ENCODE measurements around the gene CERS4.

DNA sequence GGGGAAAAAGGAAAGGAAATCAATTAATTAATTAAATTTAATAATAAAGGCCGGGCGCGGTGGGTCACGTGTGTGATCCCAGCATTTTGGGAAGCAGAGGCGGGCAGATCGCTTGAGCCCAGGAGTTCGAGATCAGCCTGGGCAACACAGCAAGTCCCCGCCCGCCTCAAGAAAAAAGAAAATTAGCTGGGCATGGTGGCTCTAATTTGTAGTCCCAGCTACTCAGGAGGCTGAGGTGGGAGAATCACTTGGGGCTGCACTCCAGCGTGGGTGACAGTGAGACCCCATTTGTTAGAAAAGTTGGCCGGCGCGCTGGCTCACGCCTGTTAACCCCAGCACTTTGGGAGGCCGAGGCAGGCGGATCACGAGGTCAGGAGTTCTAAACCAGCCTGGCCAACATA is 99.7 kb downstream of the CERS4 start:
- TF ChIP-seq, protein P1, sequence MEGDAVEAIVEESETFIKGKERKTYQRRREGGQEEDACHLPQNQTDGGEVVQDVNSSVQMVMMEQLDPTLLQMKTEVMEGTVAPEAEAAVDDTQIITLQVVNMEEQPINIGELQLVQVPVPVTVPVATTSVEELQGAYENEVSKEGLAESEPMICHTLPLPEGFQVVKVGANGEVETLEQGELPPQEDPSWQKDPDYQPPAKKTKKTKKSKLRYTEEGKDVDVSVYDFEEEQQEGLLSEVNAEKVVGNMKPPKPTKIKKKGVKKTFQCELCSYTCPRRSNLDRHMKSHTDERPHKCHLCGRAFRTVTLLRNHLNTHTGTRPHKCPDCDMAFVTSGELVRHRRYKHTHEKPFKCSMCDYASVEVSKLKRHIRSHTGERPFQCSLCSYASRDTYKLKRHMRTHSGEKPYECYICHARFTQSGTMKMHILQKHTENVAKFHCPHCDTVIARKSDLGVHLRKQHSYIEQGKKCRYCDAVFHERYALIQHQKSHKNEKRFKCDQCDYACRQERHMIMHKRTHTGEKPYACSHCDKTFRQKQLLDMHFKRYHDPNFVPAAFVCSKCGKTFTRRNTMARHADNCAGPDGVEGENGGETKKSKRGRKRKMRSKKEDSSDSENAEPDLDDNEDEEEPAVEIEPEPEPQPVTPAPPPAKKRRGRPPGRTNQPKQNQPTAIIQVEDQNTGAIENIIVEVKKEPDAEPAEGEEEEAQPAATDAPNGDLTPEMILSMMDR (IDR thresholded peaks at IDR 0.05), result no peak
- no peak for TF ChIP-seq POLR2AphosphoS5 (IDR thresholded peaks at IDR 0.05; ENCODE audit: low read depth, low read length)
- TF ChIP-seq, protein P2, sequence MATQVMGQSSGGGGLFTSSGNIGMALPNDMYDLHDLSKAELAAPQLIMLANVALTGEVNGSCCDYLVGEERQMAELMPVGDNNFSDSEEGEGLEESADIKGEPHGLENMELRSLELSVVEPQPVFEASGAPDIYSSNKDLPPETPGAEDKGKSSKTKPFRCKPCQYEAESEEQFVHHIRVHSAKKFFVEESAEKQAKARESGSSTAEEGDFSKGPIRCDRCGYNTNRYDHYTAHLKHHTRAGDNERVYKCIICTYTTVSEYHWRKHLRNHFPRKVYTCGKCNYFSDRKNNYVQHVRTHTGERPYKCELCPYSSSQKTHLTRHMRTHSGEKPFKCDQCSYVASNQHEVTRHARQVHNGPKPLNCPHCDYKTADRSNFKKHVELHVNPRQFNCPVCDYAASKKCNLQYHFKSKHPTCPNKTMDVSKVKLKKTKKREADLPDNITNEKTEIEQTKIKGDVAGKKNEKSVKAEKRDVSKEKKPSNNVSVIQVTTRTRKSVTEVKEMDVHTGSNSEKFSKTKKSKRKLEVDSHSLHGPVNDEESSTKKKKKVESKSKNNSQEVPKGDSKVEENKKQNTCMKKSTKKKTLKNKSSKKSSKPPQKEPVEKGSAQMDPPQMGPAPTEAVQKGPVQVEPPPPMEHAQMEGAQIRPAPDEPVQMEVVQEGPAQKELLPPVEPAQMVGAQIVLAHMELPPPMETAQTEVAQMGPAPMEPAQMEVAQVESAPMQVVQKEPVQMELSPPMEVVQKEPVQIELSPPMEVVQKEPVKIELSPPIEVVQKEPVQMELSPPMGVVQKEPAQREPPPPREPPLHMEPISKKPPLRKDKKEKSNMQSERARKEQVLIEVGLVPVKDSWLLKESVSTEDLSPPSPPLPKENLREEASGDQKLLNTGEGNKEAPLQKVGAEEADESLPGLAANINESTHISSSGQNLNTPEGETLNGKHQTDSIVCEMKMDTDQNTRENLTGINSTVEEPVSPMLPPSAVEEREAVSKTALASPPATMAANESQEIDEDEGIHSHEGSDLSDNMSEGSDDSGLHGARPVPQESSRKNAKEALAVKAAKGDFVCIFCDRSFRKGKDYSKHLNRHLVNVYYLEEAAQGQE (IDR thresholded peaks at IDR 0.05; ENCODE audit: insufficient read depth in 1 of 2, low read depth in 2 of 2, low read length in 1 of 2), result no peak
